Liver (tissue), 9 donors: ENCODE data around the gene CHSY1. TPM values are rescaled to one million over a fixed set of nuclear protein-coding genes. Genes with fewer than 3 reads are reported as not detected.

Experiments
- DNase-seq: peaks from one replicate; pipeline ENCODE4 v3.0.0-alpha.2; 2017; ENCODE audit warnings: low spot score
- H3K27ac ChIP-seq, 2 donors: one replicate each; pipeline ENCODE4 v1.7.0; 2013; ENCODE audit warnings: inconsistent platforms in 2 of 2, low read length in 2 of 2, control low read depth in 1 of 2, low read depth in 1 of 2, mild to moderate bottlenecking in 1 of 2
- H3K27me3 ChIP-seq, 4 donors: one replicate each; pipeline versions ENCODE4 v1.6.1 to v1.7.0; 2013; ENCODE audit warnings: low read length in 3 of 4, inconsistent platforms in 1 of 4, mild to moderate bottlenecking in 1 of 4, moderate library complexity in 1 of 4; ENCODE audit not compliant: control insufficient read depth in 4 of 4, insufficient read depth in 4 of 4
- H3K36me3 ChIP-seq, 4 donors: one replicate each; pipeline versions ENCODE4 v1.6.1 to v1.7.0; 2013; ENCODE audit warnings: low read length in 3 of 4, mild to moderate bottlenecking in 3 of 4, low read depth in 1 of 4, moderate library complexity in 1 of 4; ENCODE audit not compliant: control insufficient read depth in 4 of 4, insufficient read depth in 3 of 4
- H3K4me1 ChIP-seq, 4 donors: one replicate each; pipeline versions ENCODE4 v1.6.1 to v1.7.0; 2013; ENCODE audit warnings: low read length in 3 of 4, mild to moderate bottlenecking in 3 of 4, moderate library complexity in 1 of 4; ENCODE audit not compliant: control insufficient read depth in 4 of 4, insufficient read depth in 4 of 4
- H3K4me3 ChIP-seq, 3 donors: one replicate each; pipeline versions ENCODE4 v1.6.1 to v1.7.0; 2013; ENCODE audit warnings: low read length in 3 of 3, control low read depth in 1 of 3, low read depth in 1 of 3, mild to moderate bottlenecking in 1 of 3
- H3K9ac ChIP-seq, 2 donors: one replicate each; pipeline ENCODE4 v1.7.0; 2013; ENCODE audit warnings: low read length in 2 of 2, mild to moderate bottlenecking in 2 of 2, moderate library complexity in 2 of 2, control low read depth in 1 of 2, low read depth in 1 of 2
- H3K9me3 ChIP-seq, 4 donors: one replicate each; pipeline versions ENCODE4 v1.6.1 to v1.7.0; 2013; ENCODE audit warnings: low read length in 3 of 4; ENCODE audit not compliant: control insufficient read depth in 4 of 4
- CTCF ChIP-seq: fragments of 150-350 bp; IDR thresholded peaks from 2 replicates; pipeline ENCODE4 v1.5.1; 2017; ENCODE audit warnings: improper control_type of control experiment, low read depth, low read length; ENCODE audit not compliant: missing input control
- FOXA1 ChIP-seq: IDR thresholded peaks from 2 replicates; pipeline ENCODE4 v1.6.1; 2016; ENCODE audit warnings: antibody characterized with exemption
- FOXA2 ChIP-seq: IDR thresholded peaks from 2 replicates; pipeline ENCODE4 v1.6.1; 2016; ENCODE audit warnings: antibody characterized with exemption
- HNF4A ChIP-seq, 2 donors: conservative IDR thresholded peaks; 2 replicates each; pipeline ENCODE4 v1.6.1; 2016; ENCODE audit warnings: antibody characterized with exemption in 2 of 2, mild to moderate bottlenecking in 2 of 2
- JUND ChIP-seq, 2 donors: IDR thresholded peaks; 2 replicates each; pipeline ENCODE4 v1.6.1; 2016; ENCODE audit warnings: antibody characterized with exemption in 2 of 2
- MAX ChIP-seq: IDR thresholded peaks from 2 replicates; pipeline ENCODE4 v1.6.1; 2016; ENCODE audit warnings: antibody characterized with exemption
- NR2F2 ChIP-seq: IDR thresholded peaks from 2 replicates; pipeline ENCODE4 v1.6.1; 2016; ENCODE audit warnings: antibody characterized with exemption
- REST ChIP-seq: IDR thresholded peaks from 2 replicates; pipeline ENCODE4 v1.6.1; 2016; ENCODE audit warnings: antibody characterized with exemption, mild to moderate bottlenecking
- RXRA ChIP-seq, 2 donors: IDR thresholded peaks; 2 replicates each; pipeline ENCODE4 v1.6.1; 2017 to 2018; ENCODE audit warnings: antibody characterized with exemption in 2 of 2, mild to moderate bottlenecking in 1 of 2
- SP1 ChIP-seq: IDR thresholded peaks from 2 replicates; pipeline ENCODE4 v1.6.1; 2018; ENCODE audit warnings: antibody characterized with exemption, mild to moderate bottlenecking
- YY1 ChIP-seq: IDR thresholded peaks from 2 replicates; pipeline ENCODE4 v1.6.1; 2016; ENCODE audit warnings: antibody characterized with exemption, mild to moderate bottlenecking
- WGBS: extraction: QIAGEN DNeasy Blood & Tissue Kit; methylation state at CpG from one replicate; pipeline ENCODE4 v1.1.7; 2013; 5-methylcytosine and 5-hydroxymethylcytosine counted together
- polyA plus RNA-seq, 2 donors: library from polyadenylated mRNA; stranded (reverse) in 1 of 2; unstranded in 1 of 2; fragments of 200-250 nt in 1 of 2; fragments of >200 nt in 1 of 2; fragmentation: Nextera tagmentation in 1 of 2; extraction: Ambion mirVana in 1 of 2; gene quantifications; one replicate each; pipeline versions ENCODE4 v1.2.1 to v1.2.3, GENCODE V29; 2013 to 2015
- total RNA-seq, 2 donors: library from RNA; depleted of rRNA; stranded (reverse); fragments of >200 nt; gene quantifications; one replicate each; pipeline ENCODE4 v1.2.3, GENCODE V29; 2014
- donor health status: healthy.
- donor health status: healthy.
- donor health status: healthy.
- donor health status: healthy.
- donor health status: healthy.

CHSY1 gene
- total and polyA plus RNA-seq, 4 donors, result 1.4 to 12.3 (median 6.6) TPM

GRCh38 chr15:101183931-101184305 is 67.9 kb downstream of the CHSY1 start:
- Histone ChIP-seq H3K4me1 (no peaks in the 10 kb centered on the region), H3K36me3 (no peaks in the 10 kb centered on the region), H3K27me3 (no peaks in the 10 kb centered on the region), H3K9me3 (no peaks in the 10 kb centered on the region), H3K27ac (peak overlapping the region; percentile 22 to 28), H3K9ac (no peak overlapping the region), H3K4me3 (no peak overlapping the region)
- 78% methylated on average over 5 of the region's 5 CpGs for WGBS
- no peak for TF ChIP-seq JUND (IDR thresholded peaks at IDR 0.05)
- no peak for TF ChIP-seq HNF4A (conservative IDR thresholded peaks at IDR 0.05)
- no peak for TF ChIP-seq FOXA1
- TF ChIP-seq YY1, result no peak
- no peak for TF ChIP-seq MAX
- no peak for TF ChIP-seq REST
- no peak for TF ChIP-seq FOXA2
- no peak for TF ChIP-seq CTCF
- TF ChIP-seq RXRA (IDR thresholded peaks at IDR 0.05), result no peak
- no peak for DNase-seq

- Histone ChIP-seq H3K27ac (peak overlapping the region; percentile 22 to 35), H3K9ac (no peak overlapping the region), H3K4me1 (no peaks in the 10 kb centered on the region), H3K36me3 (peaks cover 0 to 2% (median under 1%) of the 10 kb centered on the region in 4 donors), H3K9me3 (no peaks in the 10 kb centered on the region), H3K27me3 (no peaks in the 10 kb centered on the region), H3K4me3 (no peak overlapping the region)
- TF ChIP-seq NR2F2 (peak; percentile 36), YY1 (no peak)
- WGBS, result 80% methylated on average over 9 of the region's 9 CpGs
- DNase-seq, result no peak
Measured at GRCh38 chr15:101183226-101183930, 68.5 kb downstream of the CHSY1 start.

GRCh38 chr15:101182215-101182614 is 69.6 kb downstream of the CHSY1 start:
- no peaks in the 10 kb centered on the region for H3K4me1 ChIP-seq
- H3K9ac ChIP-seq, result no peak overlapping the region
- DNase-seq, result no peak
- no peak for TF ChIP-seq FOXA1
- no peak for TF ChIP-seq JUND (IDR thresholded peaks at IDR 0.05)
- no peak for TF ChIP-seq SP1
- no peaks in the 10 kb centered on the region for H3K9me3 ChIP-seq
- no peaks in the 10 kb centered on the region for H3K27me3 ChIP-seq
- WGBS, result 95% methylated on average over 4 of the region's 4 CpGs
- H3K27ac ChIP-seq, result peak overlapping the region in 1 of 2 donors; percentile 2
- no peak overlapping the region for H3K4me3 ChIP-seq
- H3K36me3 ChIP-seq, result peaks cover 0 to 4% (median 2%) of the 10 kb centered on the region in 4 donors
